T-helper 17 cell (primary cell): ENCODE measurements around the gene TMEM14A. TPM values are rescaled to one million over a fixed set of nuclear protein-coding genes. Genes with fewer than 3 reads are reported as not detected.
A peak's percentile ranks its signal among the peaks of the same experiment; 100 is the strongest.
"Not testable (repeated sequence)": the region's sequence is repeated elsewhere in the genome, so short reads cannot be mapped to it uniquely, and the experiment has no call there.

ENCODE experiments used
- ATAC-seq: fragments of 150-1000 bp; cut with Tn5 transposase; 2 replicates; pipeline ENCODE4 v1.10.0; 2021; ENCODE audit warnings: mild to moderate bottlenecking, moderate library complexity
- DNase-seq, 3 donors: peaks; one replicate each; pipeline versions ENCODE4 v3.0.0 to v3.0.0-alpha.2; 2020 to 2021
- H3K9me3 ChIP-seq: one replicate; pipeline ENCODE4 v1.7.0; 2013; ENCODE audit warnings: low read length, mild to moderate bottlenecking; ENCODE audit not compliant: control insufficient read depth, poor library complexity, severe bottlenecking
- H3K27ac Mint-ChIP-seq: one replicate; pipeline ENCODE4 v1.8.0; 2022; ENCODE audit warnings: mild to moderate bottlenecking, moderate library complexity, mixed read lengths
- H3K27me3 Mint-ChIP-seq: one replicate; pipeline ENCODE4 v1.8.0; 2022; ENCODE audit warnings: mixed read lengths
- H3K36me3 Mint-ChIP-seq: one replicate; pipeline ENCODE4 v1.8.0; 2022; ENCODE audit warnings: low read depth, mixed read lengths
- H3K4me1 Mint-ChIP-seq: one replicate; pipeline ENCODE4 v1.8.0; 2022; ENCODE audit warnings: mild to moderate bottlenecking, mixed read lengths
- H3K4me3 Mint-ChIP-seq: one replicate; pipeline ENCODE4 v1.8.0; 2022; ENCODE audit warnings: mild to moderate bottlenecking, moderate library complexity, mixed read lengths
- total RNA-seq, 4 donors: library from RNA in 2 of 4; stranded (reverse) in 2 of 4; gene quantifications; one replicate each; pipeline ENCODE4 v1.2.3 and lab custom pipeline; 2022 to 2026

The TMEM14A gene
- total RNA-seq, 2 donors from 2014 or later, result 7.8 to 8.7 TPM

GRCh38 chr6:52643158-52643557, 27.8 kb upstream of the TMEM14A start:
- Mint-ChIP-seq H3K27me3 (peaks cover 70% of the 10 kb centered on the region), H3K4me1 (peaks cover 5% of the 10 kb centered on the region), H3K36me3 (peaks cover 11% of the 10 kb centered on the region), H3K27ac (no peak overlapping the region), H3K4me3 (no peak overlapping the region)
- ATAC-seq, result no peak
- no peaks in the 10 kb centered on the region for H3K9me3 ChIP-seq
- DNase-seq, result no peak

GRCh38 chr6:52644253-52644652, 26.7 kb upstream of the TMEM14A start:
- Mint-ChIP-seq H3K27ac (no peak overlapping the region), H3K4me1 (peaks cover 5% of the 10 kb centered on the region), H3K4me3 (no peak overlapping the region), H3K36me3 (peaks cover 11% of the 10 kb centered on the region), H3K27me3 (peaks cover 74% of the 10 kb centered on the region)
- no peaks in the 10 kb centered on the region for H3K9me3 ChIP-seq
- no peak for ATAC-seq
- no peak for DNase-seq

DNA sequence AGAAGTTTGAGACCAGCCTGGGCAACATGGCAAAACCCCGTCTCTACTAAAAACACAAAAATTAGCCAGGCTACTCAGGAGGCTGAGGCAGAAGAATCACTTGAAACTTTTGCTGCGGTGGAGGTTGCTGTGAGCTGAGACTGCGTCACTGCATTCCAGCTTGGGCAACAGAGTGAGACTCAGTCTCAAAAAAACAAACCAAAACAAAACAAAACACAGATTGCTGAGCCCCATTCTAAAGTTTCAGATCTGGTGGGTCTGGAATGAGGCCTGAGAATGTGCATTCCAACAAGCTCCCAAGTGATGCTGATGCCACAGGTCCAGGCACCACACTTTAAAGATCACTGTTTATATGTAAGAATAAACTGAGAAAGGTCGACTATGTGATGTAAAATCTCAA, 24.9 kb upstream of the TMEM14A start:
- H3K4me3 Mint-ChIP-seq, result no peak overlapping the region
- H3K9me3 ChIP-seq, result no peaks in the 10 kb centered on the region
- DNase-seq (no peak), ATAC-seq (no peak)
- peaks cover 3% of the 10 kb centered on the region for H3K4me1 Mint-ChIP-seq
- peaks cover 65% of the 10 kb centered on the region for H3K27me3 Mint-ChIP-seq
- no peak overlapping the region for H3K27ac Mint-ChIP-seq
- H3K36me3 Mint-ChIP-seq, result peaks cover 11% of the 10 kb centered on the region

DNA sequence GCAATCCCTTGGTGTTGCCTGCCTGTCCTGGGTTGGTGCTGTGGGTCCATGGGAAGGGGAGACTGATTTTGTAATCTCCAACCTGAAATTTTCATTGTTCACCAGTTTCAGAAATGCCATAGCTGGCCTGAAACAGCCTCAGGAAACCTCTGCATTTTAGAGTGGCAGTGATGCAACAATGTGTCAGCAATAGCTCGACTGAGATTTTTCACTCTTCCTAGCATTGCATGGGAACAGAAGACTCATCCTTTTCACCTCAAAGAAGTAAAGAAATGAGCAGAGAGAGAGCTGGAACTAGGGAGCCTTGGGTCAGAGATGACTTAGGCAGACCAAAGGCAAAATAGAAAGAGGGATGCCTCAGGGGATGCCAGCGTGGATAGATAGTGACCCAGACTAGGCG, 23.7 kb upstream of the TMEM14A start:
- H3K9me3 ChIP-seq, result no peaks in the 10 kb centered on the region
- Mint-ChIP-seq H3K27ac (no peak overlapping the region), H3K36me3 (peaks cover 11% of the 10 kb centered on the region), H3K4me3 (no peak overlapping the region), H3K4me1 (peaks cover 5% of the 10 kb centered on the region), H3K27me3 (peaks cover 65% of the 10 kb centered on the region)
- no peak for ATAC-seq
- DNase-seq, result no peak

DNA sequence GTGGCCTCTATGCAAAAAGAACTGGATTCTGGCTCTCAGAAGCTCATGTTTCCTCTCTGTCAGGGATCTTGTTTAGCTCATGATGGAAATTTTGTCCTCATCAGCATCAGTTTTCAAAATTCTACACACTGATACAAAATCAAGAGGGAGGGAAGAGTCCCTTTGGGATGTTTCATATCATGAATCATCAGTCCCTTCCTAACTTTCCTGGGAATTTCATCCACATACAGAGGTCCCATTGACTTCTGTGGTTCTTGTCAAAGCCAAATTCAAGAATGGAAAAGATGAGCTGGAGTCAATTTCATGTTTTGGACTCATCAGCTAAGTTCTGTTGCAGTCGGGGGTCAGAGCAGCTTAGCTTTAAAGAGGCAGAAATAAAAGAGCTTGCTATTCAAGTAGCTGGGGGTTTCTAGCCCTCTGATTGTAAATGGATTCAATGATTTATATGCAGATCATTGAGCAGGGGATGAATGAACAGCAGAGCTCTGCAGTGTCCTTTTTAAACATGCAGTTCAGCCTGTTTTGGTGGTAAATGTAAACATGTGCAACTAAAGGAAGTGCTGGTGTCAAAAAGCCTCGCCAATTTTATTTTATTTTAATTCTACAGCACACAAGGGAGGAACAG, 21.3 kb upstream of the TMEM14A start:
- ATAC-seq (no peak), DNase-seq (no peak)
- H3K9me3 ChIP-seq, result no peaks in the 10 kb centered on the region
- Mint-ChIP-seq H3K4me3 (no peak overlapping the region), H3K27me3 (peaks cover 68% of the 10 kb centered on the region), H3K27ac (no peak overlapping the region), H3K4me1 (peaks cover 7% of the 10 kb centered on the region), H3K36me3 (peaks cover 8% of the 10 kb centered on the region)

GRCh38 chr6:52650941-52651340, 20.0 kb upstream of the TMEM14A start:
- peaks cover 7% of the 10 kb centered on the region for H3K4me1 Mint-ChIP-seq
- no peak overlapping the region for H3K27ac Mint-ChIP-seq
- peaks cover 59% of the 10 kb centered on the region for H3K27me3 Mint-ChIP-seq
- no peaks in the 10 kb centered on the region for H3K9me3 ChIP-seq
- no peak overlapping the region for H3K4me3 Mint-ChIP-seq
- DNase-seq (no peak), ATAC-seq (no peak)
- peaks cover 6% of the 10 kb centered on the region for H3K36me3 Mint-ChIP-seq

GRCh38 chr6:52653151-52653550, 17.8 kb upstream of the TMEM14A start:
- ATAC-seq (no peak), DNase-seq (no peak)
- H3K4me3 Mint-ChIP-seq, result no peak overlapping the region
- H3K27me3 Mint-ChIP-seq, result peaks cover 50% of the 10 kb centered on the region
- H3K4me1 Mint-ChIP-seq, result peaks cover 7% of the 10 kb centered on the region
- H3K27ac Mint-ChIP-seq, result no peak overlapping the region
- no peaks in the 10 kb centered on the region for H3K9me3 ChIP-seq
- peaks cover 5% of the 10 kb centered on the region for H3K36me3 Mint-ChIP-seq

DNA sequence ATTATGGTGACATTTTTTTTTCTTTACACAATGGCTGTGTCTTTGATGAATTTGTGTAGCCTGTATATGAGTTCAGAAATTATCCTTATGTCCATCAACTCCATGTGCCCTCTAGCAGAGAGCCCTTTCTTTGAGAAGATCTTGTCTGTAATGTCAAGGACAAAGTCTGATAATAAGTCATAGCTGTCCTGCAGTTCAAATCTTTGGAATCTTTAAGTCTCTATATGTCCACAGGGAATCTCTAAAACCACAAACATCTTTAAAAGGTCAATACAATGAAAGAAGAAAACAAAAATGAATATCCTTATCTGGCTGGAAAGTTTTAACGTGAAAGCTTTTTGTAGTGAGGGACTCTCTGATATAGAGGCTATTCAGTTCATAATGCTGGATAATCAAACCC, 16.9 kb upstream of the TMEM14A start:
- H3K36me3 Mint-ChIP-seq, result peaks cover 5% of the 10 kb centered on the region
- H3K27ac Mint-ChIP-seq, result no peak overlapping the region
- DNase-seq (no peak), ATAC-seq (no peak)
- H3K4me3 Mint-ChIP-seq, result no peak overlapping the region
- no peaks in the 10 kb centered on the region for H3K9me3 ChIP-seq
- peaks cover 7% of the 10 kb centered on the region for H3K4me1 Mint-ChIP-seq
- peaks cover 42% of the 10 kb centered on the region for H3K27me3 Mint-ChIP-seq

DNA sequence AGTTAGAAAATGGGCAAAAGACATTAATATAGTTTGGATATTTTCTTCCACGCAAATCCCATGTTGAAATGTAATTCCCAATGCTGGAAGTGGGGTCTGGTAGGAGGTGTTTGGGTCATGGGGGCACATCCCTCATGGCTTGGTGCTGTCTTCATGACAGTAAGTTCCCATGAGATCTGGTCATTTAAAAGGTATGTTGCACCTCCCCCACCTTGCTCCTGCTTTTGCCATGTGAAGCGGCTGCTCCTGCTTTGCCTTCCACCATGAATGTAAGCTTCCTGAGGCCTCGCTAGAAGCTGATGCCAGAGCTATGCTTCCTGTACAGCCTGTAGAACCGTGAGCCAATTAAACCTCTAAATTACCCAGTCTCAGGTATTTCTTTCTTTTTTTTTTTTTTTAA, 16.3 kb upstream of the TMEM14A start:
- Mint-ChIP-seq H3K27ac (no peak overlapping the region), H3K27me3 (peaks cover 40% of the 10 kb centered on the region), H3K36me3 (peaks cover 5% of the 10 kb centered on the region), H3K4me3 (no peak overlapping the region), H3K4me1 (peaks cover 7% of the 10 kb centered on the region)
- no peaks in the 10 kb centered on the region for H3K9me3 ChIP-seq
- ATAC-seq (no peak), DNase-seq (no peak)

- peaks cover 32% of the 10 kb centered on the region for H3K27me3 Mint-ChIP-seq
- H3K4me3 Mint-ChIP-seq, H3K9me3 ChIP-seq, DNase-seq, ATAC-seq, H3K36me3 Mint-ChIP-seq, H3K4me1 Mint-ChIP-seq, H3K27ac Mint-ChIP-seq: not testable (repeated sequence)
These were observed 15.0 kb upstream of the TMEM14A start for GRCh38 chr6:52655941-52656340.

GRCh38 chr6:52657870-52658269, 13.0 kb upstream of the TMEM14A start:
- H3K4me3 Mint-ChIP-seq, result no peak overlapping the region
- no peak for ATAC-seq
- no peaks in the 10 kb centered on the region for H3K9me3 ChIP-seq
- no peak overlapping the region for H3K27ac Mint-ChIP-seq
- H3K4me1 Mint-ChIP-seq, result peaks cover 2% of the 10 kb centered on the region
- H3K27me3 Mint-ChIP-seq, result peaks cover 21% of the 10 kb centered on the region
- DNase-seq, result no peak
- peaks cover 5% of the 10 kb centered on the region for H3K36me3 Mint-ChIP-seq

DNA sequence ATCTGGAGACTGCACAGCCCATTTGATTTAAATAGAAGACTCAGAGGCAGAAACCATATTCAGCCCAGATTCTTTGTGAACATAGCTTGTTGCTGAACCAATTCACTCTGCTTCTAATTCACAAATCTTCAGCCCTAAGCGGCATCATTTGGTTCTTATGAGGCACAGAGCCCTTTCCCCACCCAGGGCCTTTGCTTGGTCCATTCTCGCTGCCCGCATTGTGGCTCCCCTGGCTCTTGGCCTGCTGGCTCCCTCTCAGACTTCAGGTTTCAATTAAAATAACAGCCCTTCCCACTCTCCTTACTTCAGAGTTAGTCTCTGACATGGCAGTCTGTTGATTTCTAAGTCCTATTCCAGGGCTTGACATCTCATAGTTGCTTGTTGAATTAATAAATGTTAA, 9.4 kb upstream of the TMEM14A start:
- no peaks in the 10 kb centered on the region for H3K9me3 ChIP-seq
- Mint-ChIP-seq H3K27ac (peak overlapping the region; percentile 67), H3K27me3 (peaks cover 9% of the 10 kb centered on the region), H3K4me1 (no peaks in the 10 kb centered on the region), H3K4me3 (no peak overlapping the region), H3K36me3 (peaks cover 3% of the 10 kb centered on the region)
- DNase-seq (no peak), ATAC-seq (no peak)

GRCh38 chr6:52662031-52662430, 8.9 kb upstream of the TMEM14A start:
- Mint-ChIP-seq H3K27ac (peak overlapping the region; percentile 67), H3K4me1 (no peaks in the 10 kb centered on the region), H3K4me3 (no peak overlapping the region), H3K36me3 (peaks cover 3% of the 10 kb centered on the region), H3K27me3 (peaks cover 9% of the 10 kb centered on the region)
- no peaks in the 10 kb centered on the region for H3K9me3 ChIP-seq
- no peak for ATAC-seq
- no peak for DNase-seq

GRCh38 chr6:52663120-52663935, 7.6 kb upstream of the TMEM14A start:
- Mint-ChIP-seq H3K4me3 (no peak overlapping the region), H3K4me1 (no peaks in the 10 kb centered on the region), H3K27me3 (no peaks in the 10 kb centered on the region), H3K27ac (no peak overlapping the region), H3K36me3 (no peaks in the 10 kb centered on the region)
- DNase-seq, result peak; percentile 20 to 35 (median 32)
- H3K9me3 ChIP-seq, result no peaks in the 10 kb centered on the region
- peak; percentile 81 for ATAC-seq
